ENCODE measurements around the gene EHD4.

Gene EHD4

DNA sequence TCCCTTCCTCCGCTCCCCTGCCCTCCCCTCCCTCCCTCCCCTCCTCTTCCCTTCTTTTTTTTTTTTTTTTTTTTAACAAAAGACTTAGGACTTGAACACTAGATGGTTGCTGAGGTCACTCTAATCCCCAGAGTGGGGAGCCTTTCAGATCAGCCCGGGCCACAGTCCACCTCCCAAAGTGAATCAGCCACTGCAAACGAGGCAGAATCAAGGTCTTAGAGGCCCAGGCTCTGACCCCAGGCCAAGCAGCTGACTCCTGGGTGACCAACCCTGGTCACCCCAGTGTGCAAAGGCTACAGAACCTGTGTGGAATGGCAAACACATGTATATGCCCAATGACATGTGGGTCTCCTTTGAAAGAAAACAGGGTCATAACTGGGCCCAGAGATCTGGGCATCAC, 18.3 kb upstream of the EHD4 start:
- DNase-seq (ENCODE audit: low read depth): no peak
- H3K4me3 ChIP-seq (replicated peaks; ENCODE audit: low read depth, low read length): no peak overlapping the region
- TF ChIP-seq CTCF (IDR thresholded peaks at IDR 0.05; ENCODE audit: low read length, missing control alignments): no peak

- no peak for TF ChIP-seq CTCF (IDR thresholded peaks at IDR 0.05; ENCODE audit: low read length, missing control alignments)
- no peak for DNase-seq (ENCODE audit: low read depth)
- H3K4me3 ChIP-seq (replicated peaks; ENCODE audit: low read depth, low read length): no peak overlapping the region
These were observed 17.9 kb upstream of the EHD4 start for GRCh38 chr15:41990243-41990605.

- TF ChIP-seq CTCF (IDR thresholded peaks at IDR 0.05; ENCODE audit: low read length, missing control alignments): peak; percentile 97
- H3K4me3 ChIP-seq (replicated peaks; ENCODE audit: low read depth, low read length): no peak overlapping the region
- peak; percentile 79 for DNase-seq (ENCODE audit: low read depth)
These were observed 17.4 kb upstream of the EHD4 start for GRCh38 chr15:41989573-41990242.

DNA sequence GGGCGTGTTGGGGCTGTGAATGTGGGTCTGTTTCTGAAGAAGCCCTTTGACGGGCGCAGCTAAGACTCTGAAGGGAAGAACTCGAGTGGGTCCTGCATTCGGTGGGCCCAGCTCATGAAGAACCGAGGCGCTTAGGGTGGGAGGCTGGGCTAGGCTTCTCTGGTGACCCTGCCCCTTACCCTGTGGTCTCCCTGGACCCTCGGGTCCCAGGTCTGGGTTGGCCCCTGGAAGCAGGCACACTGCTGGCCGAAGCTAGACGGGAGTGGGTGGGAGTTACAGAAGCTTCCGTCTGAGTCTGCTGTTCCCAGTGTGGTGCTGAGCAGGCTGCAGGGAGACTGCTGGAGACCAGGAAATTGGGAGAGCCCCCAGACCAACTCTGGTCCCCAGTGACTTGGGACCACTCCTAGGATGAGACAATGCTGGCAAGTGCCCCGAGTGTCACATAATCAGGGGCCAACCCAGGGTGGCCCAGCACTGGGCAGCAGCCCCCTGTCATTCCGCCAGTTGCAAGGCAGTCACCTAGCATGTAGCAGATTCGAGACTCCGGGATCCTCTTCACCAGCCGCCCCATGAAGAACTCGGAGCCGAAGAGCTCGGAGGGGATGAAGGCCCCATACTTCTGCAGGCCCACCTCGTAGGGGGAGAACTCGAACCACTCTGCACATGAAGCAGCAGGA, 16.7 kb upstream of the EHD4 start:
- H3K4me3 ChIP-seq (replicated peaks; ENCODE audit: low read depth, low read length): no peak overlapping the region
- no peak for TF ChIP-seq CTCF (IDR thresholded peaks at IDR 0.05; ENCODE audit: low read length, missing control alignments)
- no peak for DNase-seq (ENCODE audit: low read depth)

GRCh38 chr15:41987925-41988275, 15.5 kb upstream of the EHD4 start:
- no peak for TF ChIP-seq CTCF (IDR thresholded peaks at IDR 0.05; ENCODE audit: low read length, missing control alignments)
- no peak for DNase-seq (ENCODE audit: low read depth)
- H3K4me3 ChIP-seq (replicated peaks; ENCODE audit: low read depth, low read length): no peak overlapping the region

GRCh38 chr15:41987246-41987924, 15.0 kb upstream of the EHD4 start:
- no peak for DNase-seq (ENCODE audit: low read depth)
- no peak for TF ChIP-seq CTCF (IDR thresholded peaks at IDR 0.05; ENCODE audit: low read length, missing control alignments)
- H3K4me3 ChIP-seq (replicated peaks; ENCODE audit: low read depth, low read length): no peak overlapping the region

Measured in fibroblast of pulmonary artery (primary cell).